ENCODE results near the gene SLC25A19. TPM values are rescaled to one million over a fixed set of nuclear protein-coding genes. Genes with fewer than 3 reads are reported as not detected.
"Not testable (repeated sequence)": the region's sequence is repeated elsewhere in the genome, so short reads cannot be mapped to it uniquely, and the experiment has no call there.

The SLC25A19 gene
- total and polyA plus RNA-seq, 2 experiments from 2014 or later = 12.2 to 13.2 TPM

GRCh38 chr17:75289832-75290337 lies 652 bp upstream of the SLC25A19 start:
- TF ChIP-seq, protein P1, sequence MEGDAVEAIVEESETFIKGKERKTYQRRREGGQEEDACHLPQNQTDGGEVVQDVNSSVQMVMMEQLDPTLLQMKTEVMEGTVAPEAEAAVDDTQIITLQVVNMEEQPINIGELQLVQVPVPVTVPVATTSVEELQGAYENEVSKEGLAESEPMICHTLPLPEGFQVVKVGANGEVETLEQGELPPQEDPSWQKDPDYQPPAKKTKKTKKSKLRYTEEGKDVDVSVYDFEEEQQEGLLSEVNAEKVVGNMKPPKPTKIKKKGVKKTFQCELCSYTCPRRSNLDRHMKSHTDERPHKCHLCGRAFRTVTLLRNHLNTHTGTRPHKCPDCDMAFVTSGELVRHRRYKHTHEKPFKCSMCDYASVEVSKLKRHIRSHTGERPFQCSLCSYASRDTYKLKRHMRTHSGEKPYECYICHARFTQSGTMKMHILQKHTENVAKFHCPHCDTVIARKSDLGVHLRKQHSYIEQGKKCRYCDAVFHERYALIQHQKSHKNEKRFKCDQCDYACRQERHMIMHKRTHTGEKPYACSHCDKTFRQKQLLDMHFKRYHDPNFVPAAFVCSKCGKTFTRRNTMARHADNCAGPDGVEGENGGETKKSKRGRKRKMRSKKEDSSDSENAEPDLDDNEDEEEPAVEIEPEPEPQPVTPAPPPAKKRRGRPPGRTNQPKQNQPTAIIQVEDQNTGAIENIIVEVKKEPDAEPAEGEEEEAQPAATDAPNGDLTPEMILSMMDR (IDR thresholded peaks at IDR 0.05; ENCODE audit: low read depth, low read length) = peak; percentile 17
- H3K27ac ChIP-seq = no peak overlapping the region
- H3K4me3 ChIP-seq = peak overlapping the region; percentile 44
- no peaks in the 10 kb centered on the region for H3K27me3 ChIP-seq
- peak; percentile 7 to 68 for DNase-seq (ENCODE audit: low read depth in 1 of 2, low spot score in 1 of 2)
- H3K9me3 ChIP-seq (ENCODE audit: low read depth) = no peaks in the 10 kb centered on the region
- H3K36me3 ChIP-seq = no peaks in the 10 kb centered on the region
- H3K4me1 ChIP-seq (ENCODE audit: low read depth) = no peaks in the 10 kb centered on the region

DNA sequence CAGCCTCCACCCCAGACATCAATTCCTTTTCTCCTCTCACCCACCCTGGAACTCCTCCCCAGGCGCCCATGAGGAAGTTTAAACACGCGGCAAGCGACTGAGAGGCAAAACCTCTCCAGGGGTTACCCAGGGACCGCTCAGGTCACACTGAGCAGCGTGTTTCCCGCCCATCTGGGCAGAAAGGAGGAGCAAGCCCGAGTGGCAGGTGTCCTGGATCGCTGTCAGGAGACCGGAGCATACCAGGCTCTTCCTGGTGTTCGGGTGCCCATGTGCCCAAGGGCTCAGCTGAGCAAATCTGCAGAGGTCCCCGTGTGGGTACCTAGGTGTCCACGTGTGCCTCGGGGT lies 491 bp downstream of the SLC25A19 start:
- TF ChIP-seq, protein P1 (IDR thresholded peaks at IDR 0.05; ENCODE audit: low read depth, low read length) = no peak
- Histone ChIP-seq H3K9me3 (ENCODE audit: low read depth) (no peaks in the 10 kb centered on the region), H3K4me3 (peak overlapping the region; percentile 59), H3K27ac (peak overlapping the region; percentile 39), H3K27me3 (no peaks in the 10 kb centered on the region), H3K4me1 (ENCODE audit: low read depth) (no peaks in the 10 kb centered on the region), H3K36me3 (no peaks in the 10 kb centered on the region)
- DNase-seq (ENCODE audit: low read depth in 1 of 2, low spot score in 1 of 2) = no peak

- Histone ChIP-seq H3K27ac (no peak overlapping the region), H3K4me1 (ENCODE audit: low read depth) (no peaks in the 10 kb centered on the region), H3K27me3 (no peaks in the 10 kb centered on the region), H3K36me3 (no peaks in the 10 kb centered on the region), H3K9me3 (ENCODE audit: low read depth) (no peaks in the 10 kb centered on the region), H3K4me3 (peak overlapping the region; percentile 59)
- DNase-seq (ENCODE audit: low read depth in 1 of 2, low spot score in 1 of 2) = no peak
- TF ChIP-seq, protein P1 (IDR thresholded peaks at IDR 0.05; ENCODE audit: low read depth, low read length) = no peak
Observed at GRCh38 chr17:75288359-75288758, 874 bp downstream of the SLC25A19 start.

DNA sequence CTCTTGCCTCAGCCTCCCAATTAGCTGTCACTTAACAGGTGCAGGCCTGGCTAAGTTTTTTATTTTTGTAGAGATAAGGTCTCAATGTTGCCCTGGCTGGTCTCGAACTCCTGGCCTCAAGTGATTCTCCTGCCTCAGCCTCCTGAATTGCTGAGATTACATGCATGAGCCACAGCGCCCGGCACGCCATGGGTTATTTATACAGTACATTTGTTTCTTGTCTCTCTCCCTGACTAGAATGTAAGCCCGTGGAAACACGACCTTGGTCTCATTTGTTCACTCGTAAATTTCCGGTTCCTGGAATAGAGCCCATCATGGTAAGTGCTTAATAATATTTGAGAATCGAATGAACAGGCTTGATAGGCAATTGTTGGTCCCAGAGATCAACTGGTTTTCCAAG lies 2.0 kb downstream of the SLC25A19 start:
- H3K27me3 ChIP-seq = no peaks in the 10 kb centered on the region
- no peaks in the 10 kb centered on the region for H3K9me3 ChIP-seq (ENCODE audit: low read depth)
- no peak overlapping the region for H3K4me3 ChIP-seq
- no peaks in the 10 kb centered on the region for H3K4me1 ChIP-seq (ENCODE audit: low read depth)
- no peak for DNase-seq (ENCODE audit: low read depth in 1 of 2, low spot score in 1 of 2)
- H3K27ac ChIP-seq = no peak overlapping the region
- H3K36me3 ChIP-seq = no peaks in the 10 kb centered on the region
- TF ChIP-seq, protein P1 (IDR thresholded peaks at IDR 0.05; ENCODE audit: low read depth, low read length) = no peak

- Histone ChIP-seq H3K36me3 (no peaks in the 10 kb centered on the region), H3K9me3 (ENCODE audit: low read depth) (no peaks in the 10 kb centered on the region), H3K4me3 (no peak overlapping the region), H3K4me1 (ENCODE audit: low read depth) (no peaks in the 10 kb centered on the region), H3K27me3 (no peaks in the 10 kb centered on the region), H3K27ac (no peak overlapping the region)
- DNase-seq (ENCODE audit: low read depth in 1 of 2, low spot score in 1 of 2) = no peak
- TF ChIP-seq, protein P1 (IDR thresholded peaks at IDR 0.05; ENCODE audit: low read depth, low read length) = no peak
Observed at GRCh38 chr17:75285123-75285522, 4.1 kb downstream of the SLC25A19 start.

GRCh38 chr17:75280189-75280588 lies 9.0 kb downstream of the SLC25A19 start:
- DNase-seq (ENCODE audit: low read depth in 1 of 2, low spot score in 1 of 2); H3K4me1 ChIP-seq (ENCODE audit: low read depth); H3K4me3 ChIP-seq; H3K9me3 ChIP-seq (ENCODE audit: low read depth); H3K27ac ChIP-seq; H3K27me3 ChIP-seq; H3K36me3 ChIP-seq: not testable (repeated sequence)

All from cardiac muscle cell (in vitro differentiated cells and primary cell).